HG02840 (cell line): ENCODE measurements around the gene APOBEC4.

Experiments
- ATAC-seq: cut with Tn5 transposase; IDR thresholded peaks from one replicate; pipeline ENCODE4 v1.9.1; 2021; ENCODE audit warnings: mild to moderate bottlenecking, moderate library complexity, moderate number of reproducible peaks; ENCODE audit not compliant: unreplicated experiment, low FRiP score

APOBEC4 gene

DNA sequence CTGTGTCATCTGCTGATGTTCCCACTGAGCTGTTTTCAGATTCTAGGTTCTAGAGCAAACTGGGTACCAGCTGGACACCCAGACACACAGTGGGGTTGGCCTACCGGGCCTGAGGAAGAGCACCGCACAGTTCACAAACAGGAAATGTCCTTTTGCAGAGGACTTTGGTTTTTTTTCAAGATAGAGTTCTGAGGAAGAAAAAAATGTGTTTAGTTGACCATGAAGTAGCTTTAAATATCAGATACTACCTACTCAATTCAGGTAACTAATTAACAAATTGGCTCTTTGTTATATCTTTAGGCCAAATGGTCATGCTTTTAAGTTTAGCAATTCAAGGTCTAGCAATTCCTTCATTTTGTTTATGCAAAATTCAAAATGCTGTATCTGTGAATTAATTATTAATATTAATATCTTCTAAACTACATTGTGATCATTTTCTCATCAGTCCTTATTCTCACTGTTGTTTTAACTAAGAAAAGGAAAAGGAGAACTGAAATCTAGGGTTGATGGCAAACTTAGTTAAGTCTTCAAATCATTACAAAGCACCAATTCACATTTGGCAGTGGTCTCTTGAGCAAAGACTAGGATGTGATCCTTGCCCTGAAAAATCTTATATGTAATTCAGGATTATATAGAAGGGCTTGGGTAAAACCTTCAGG, 45.7 kb downstream of the APOBEC4 start:
- ATAC-seq, result no peak

DNA sequence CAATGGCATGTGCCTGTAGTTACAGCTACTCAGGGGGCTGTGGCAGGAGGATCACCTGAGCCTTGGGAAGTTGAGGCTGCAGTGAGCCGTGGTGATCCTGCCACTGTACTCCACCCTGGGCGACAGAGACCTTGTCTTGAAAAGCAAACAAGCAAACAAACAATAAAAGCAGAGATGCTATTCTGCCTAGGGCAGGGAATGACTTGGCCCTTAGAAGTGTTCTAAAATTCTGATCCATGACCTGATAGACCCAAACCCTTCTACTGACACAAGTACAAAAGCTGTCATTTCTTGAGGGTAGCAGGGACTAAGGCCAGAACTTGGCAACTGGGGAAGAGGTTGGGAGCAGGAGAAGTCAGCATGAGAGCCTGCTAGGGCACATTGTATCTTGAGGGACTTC, 47.2 kb downstream of the APOBEC4 start:
- no peak for ATAC-seq

DNA sequence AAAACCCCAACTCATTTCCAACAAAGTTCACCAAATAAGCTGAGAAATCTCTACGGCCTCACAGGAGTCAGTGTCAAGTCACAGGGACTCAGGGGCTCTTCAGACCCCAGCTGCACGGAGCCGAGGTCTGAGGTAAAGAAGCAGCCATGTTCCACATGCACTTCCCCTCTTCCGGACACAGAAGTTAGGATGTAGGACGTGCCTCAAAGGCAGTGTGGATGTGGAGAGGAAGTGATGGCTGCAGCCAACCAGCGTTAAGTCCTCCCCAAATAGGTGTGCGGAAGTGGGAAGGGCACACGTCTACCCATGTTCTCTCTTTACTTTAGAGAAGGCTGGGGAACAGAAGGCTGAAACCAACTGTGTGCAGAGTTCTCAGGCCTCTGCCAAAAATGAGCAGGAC, 48.3 kb downstream of the APOBEC4 start:
- ATAC-seq, result no peak

DNA sequence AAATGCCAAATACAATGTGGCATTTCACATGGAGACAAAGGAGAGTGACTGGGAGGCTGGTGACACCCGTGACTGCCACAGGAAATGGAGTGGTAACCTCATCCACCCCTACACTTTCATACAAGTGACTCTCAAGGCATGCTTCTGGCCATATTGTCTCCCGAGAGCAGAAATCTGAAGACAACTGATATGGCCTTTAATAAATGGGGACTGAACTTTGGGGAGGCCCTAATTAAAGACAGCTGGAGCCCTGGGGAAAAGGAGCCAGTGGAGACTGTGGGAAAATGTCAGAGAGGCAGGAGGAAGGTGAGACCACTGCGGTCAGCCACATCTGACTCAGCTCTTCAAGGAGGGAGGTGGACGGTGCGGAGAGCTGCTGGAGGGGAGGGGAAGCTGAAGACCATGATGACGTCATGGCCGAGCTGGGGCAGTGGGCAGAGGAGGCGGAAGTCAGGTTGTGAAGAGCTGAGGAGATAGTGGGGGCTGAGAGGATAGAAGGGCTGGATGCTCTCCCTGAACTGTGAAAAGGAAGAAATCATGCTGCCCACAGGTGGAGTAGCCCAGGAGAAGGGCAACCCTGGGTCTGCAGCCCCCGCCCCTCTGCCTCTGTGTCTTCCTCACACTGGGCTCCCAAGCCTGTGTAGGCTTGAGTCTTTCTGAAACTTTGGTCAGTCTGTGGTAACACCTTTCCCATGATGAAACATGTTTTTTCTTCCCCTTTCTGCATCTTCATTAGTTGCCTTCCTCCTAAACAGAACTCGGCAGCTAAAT, 48.9 kb downstream of the APOBEC4 start:
- ATAC-seq, result no peak

DNA sequence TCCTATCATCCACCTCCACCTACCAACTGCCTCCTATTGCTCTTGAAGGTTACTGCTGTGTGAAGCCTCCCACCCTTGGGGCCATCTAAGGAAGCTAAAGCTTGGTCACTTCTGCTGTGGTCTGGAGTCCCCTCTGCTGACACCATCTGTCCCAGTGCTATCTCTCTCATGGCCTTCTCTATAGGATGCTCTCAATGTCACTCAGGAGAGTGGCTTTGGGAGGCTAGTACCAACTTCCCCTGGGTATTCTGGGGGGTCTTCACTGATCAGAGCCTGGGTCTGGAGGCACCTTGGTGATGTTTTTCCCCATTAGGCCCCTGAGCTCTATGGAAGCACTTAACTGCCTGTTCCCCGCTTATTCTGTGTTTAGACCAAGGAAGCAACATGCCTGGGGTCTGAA, 50.6 kb downstream of the APOBEC4 start:
- no peak for ATAC-seq

DNA sequence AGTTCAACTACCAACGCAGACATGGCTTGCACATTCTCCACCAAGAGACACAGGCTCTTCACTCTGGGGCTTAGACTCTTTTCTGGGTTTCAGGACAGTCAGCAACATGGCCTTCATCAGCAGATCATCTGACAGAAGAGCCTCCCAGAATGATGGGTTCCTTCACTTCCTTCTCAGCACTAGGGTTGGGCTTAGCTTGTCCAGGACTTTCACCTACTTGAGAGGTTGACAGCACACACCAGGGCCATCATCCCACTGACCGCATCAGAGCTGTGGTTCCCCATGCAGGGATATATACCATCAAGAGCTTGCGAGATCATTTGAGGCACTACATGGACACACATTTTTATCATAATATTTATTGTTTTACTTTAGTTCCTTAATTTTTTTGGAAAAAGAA, 52.5 kb downstream of the APOBEC4 start:
- ATAC-seq, result no peak

DNA sequence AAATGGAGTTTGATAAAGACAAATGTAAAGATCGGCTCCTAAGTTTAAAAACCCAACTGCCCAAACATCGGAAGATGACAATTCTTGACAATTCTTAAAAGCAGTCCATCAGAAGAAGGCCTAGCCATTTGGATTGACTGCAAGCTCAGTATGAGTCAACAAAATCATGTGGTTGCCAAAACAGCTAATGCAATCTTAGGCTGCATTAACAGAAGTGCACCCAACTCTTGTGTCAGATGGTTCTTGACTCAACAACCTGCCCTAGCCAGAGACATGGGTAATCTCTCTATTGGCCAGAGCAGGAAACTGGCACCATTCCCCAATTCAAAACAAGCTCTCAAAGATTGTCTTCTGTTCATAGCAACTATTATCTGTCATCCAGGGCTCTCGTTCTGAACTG, 53.0 kb downstream of the APOBEC4 start:
- no peak for ATAC-seq

DNA sequence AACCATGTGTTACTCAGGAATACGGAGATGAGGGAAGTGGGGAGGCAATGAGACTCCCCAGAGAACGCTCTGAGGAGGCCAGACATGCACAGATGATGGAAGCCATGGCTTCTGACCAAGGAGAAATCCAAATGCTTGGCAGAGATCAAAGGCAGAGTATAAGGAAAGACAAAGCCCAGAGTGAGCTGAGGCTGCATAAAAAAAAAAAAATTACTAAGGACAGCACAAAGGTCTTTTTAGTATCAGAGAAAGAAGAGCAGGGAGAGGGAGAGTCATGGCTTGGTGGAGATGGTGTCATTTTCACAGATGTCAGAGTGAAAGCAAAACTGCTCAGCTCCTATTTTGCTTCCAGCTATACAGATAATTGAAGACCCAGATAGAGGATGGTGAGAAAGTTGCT, 54.7 kb downstream of the APOBEC4 start:
- no peak for ATAC-seq

DNA sequence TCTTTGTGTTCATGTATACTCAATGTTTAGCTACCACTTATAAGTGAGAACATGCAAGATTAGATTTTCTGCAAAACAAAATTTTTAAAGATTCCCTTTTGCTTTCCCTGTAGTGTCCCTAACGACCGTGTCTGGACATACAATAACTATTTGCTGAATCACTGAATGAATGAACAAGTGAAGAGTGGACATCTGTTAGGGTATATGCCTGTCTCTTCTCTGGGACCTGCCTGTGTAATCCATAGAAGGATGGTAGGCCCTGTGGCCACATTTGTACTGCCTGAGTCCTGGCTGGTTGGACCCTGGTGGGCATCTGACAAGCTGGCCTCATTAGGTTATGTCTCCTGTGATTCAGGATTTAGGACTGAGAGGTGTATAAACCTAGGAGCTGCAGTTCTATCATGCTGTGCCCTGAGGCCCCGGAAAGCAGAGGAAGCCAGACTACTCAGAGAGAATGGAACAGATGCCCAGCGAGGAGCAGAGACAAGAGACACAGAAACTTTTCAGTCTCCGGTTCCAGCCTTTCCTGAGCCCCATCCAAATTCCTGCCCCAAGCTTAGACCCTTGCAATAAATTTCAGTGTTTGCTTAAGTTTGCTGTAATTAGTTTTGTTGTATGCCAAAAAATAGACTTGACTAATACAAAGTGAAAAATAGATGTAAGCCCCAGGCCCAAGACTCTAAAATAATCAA, 55.3 kb downstream of the APOBEC4 start:
- ATAC-seq, result no peak

DNA sequence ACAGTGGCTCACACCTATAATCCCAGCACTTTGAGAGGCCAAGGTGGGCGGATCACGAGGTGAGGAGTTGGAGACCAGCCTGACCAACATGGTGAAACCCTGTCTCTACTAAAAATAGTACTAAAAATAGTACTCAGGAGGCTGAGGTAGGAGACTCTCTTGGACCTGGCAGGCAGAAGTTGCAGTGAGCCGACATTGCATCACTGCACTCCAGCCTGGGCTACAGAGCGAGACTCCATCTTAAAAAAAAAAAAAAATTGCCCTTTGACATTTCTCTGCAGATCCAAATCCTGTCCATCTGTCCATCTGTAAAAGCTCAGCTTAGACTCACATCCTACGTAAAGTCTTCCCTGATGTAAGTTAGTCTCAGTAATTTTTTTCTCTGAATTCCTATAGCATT, 56.6 kb downstream of the APOBEC4 start:
- no peak for ATAC-seq
